Osteocyte (in vitro differentiated cells): Measurements from ENCODE around the gene SIM1. TPM values are rescaled to one million over a fixed set of nuclear protein-coding genes. Genes with fewer than 3 reads are reported as not detected.

Experiments used
- DNase-seq: peaks from one replicate; pipeline ENCODE4 v3.0.0; 2021; ENCODE audit warnings: mixed read lengths; ENCODE audit not compliant: unreplicated experiment; ENCODE audit errors: extremely low spot score
- H3K27ac Mint-ChIP-seq: one replicate; pipeline ENCODE4 v1.8.0; 2021; ENCODE audit warnings: mild to moderate bottlenecking, mixed read lengths; ENCODE audit not compliant: unreplicated experiment
- H3K27me3 Mint-ChIP-seq: one replicate; pipeline ENCODE4 v1.8.0; 2021; ENCODE audit warnings: mixed read lengths; ENCODE audit not compliant: unreplicated experiment
- H3K36me3 Mint-ChIP-seq: one replicate; pipeline ENCODE4 v1.8.0; 2021; ENCODE audit warnings: mixed read lengths; ENCODE audit not compliant: unreplicated experiment
- H3K4me1 Mint-ChIP-seq: one replicate; pipeline ENCODE4 v1.8.0; 2021; ENCODE audit warnings: mixed read lengths; ENCODE audit not compliant: unreplicated experiment
- H3K4me3 Mint-ChIP-seq: one replicate; pipeline ENCODE4 v1.8.0; 2021; ENCODE audit warnings: mild to moderate bottlenecking, moderate library complexity, mixed read lengths; ENCODE audit not compliant: unreplicated experiment
- H3K9me3 Mint-ChIP-seq: one replicate; pipeline ENCODE4 v1.8.0; 2021; ENCODE audit warnings: mixed read lengths; ENCODE audit not compliant: unreplicated experiment
- total RNA-seq: library from RNA; stranded (reverse); gene quantifications from 2 replicates; pipeline ENCODE4 v1.2.1, GENCODE V29; 2021
- TF ChIP-seq, protein P1 (sequence below): fragments of 200-600 bp; sonication (generic); IDR thresholded peaks from 2 replicates; pipeline ENCODE4 v1.5.0; 2021; ENCODE audit warnings: antibody characterized with exemption, mild to moderate bottlenecking, moderate library complexity

Gene SIM1
- total RNA-seq, 1 donor from 2014 or later = 2.6 TPM

DNA sequence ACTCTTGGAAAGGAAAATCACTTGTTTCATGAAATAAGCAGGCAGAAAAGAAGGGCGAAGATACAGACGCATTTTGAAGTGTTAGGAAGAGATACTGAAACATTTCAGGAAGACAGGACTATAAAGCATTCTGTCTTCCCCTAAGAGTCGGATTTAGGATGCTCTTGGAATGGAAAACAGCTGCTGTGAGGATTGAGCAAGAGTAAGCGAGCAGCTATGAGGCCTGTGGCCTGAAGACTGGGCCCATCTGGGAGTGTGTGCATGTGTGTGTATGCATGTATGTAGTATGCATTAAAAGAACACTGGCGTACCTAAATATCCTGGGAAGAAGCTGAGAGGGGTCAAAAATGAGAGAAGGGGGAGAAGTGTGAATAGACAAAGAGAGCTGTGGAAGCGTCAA lies 83.6 kb downstream of the SIM1 start:
- Mint-ChIP-seq H3K4me1 (peaks cover 19% of the 10 kb centered on the region), H3K36me3 (no peaks in the 10 kb centered on the region), H3K27me3 (no peaks in the 10 kb centered on the region), H3K4me3 (no peak overlapping the region), H3K9me3 (no peaks in the 10 kb centered on the region), H3K27ac (no peak overlapping the region)
- TF ChIP-seq, protein P1, sequence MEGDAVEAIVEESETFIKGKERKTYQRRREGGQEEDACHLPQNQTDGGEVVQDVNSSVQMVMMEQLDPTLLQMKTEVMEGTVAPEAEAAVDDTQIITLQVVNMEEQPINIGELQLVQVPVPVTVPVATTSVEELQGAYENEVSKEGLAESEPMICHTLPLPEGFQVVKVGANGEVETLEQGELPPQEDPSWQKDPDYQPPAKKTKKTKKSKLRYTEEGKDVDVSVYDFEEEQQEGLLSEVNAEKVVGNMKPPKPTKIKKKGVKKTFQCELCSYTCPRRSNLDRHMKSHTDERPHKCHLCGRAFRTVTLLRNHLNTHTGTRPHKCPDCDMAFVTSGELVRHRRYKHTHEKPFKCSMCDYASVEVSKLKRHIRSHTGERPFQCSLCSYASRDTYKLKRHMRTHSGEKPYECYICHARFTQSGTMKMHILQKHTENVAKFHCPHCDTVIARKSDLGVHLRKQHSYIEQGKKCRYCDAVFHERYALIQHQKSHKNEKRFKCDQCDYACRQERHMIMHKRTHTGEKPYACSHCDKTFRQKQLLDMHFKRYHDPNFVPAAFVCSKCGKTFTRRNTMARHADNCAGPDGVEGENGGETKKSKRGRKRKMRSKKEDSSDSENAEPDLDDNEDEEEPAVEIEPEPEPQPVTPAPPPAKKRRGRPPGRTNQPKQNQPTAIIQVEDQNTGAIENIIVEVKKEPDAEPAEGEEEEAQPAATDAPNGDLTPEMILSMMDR = no peak
- no peak for DNase-seq

DNA sequence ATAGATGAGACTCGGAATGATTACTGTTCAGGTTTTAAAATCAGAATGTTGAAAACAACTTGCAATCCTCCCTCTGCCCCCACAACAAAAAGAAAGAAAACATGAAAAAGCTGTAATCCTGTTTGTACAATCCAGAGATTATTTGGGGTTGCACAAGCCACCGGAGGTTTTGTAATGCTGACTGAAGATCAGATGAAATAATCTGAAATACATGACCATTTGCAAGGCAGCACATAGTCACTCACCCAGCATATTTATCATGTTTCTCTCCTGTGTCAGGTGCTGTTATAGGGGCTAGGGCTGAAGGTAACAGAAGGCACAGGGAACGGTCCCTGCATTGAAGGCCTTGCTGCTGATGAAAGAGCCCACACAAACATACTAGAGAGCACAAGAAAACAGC lies 85.3 kb downstream of the SIM1 start:
- Mint-ChIP-seq H3K27ac (no peak overlapping the region), H3K36me3 (no peaks in the 10 kb centered on the region), H3K9me3 (no peaks in the 10 kb centered on the region), H3K4me3 (no peak overlapping the region), H3K27me3 (no peaks in the 10 kb centered on the region), H3K4me1 (peaks cover 17% of the 10 kb centered on the region)
- TF ChIP-seq, protein P1 = no peak
- DNase-seq = no peak

DNA sequence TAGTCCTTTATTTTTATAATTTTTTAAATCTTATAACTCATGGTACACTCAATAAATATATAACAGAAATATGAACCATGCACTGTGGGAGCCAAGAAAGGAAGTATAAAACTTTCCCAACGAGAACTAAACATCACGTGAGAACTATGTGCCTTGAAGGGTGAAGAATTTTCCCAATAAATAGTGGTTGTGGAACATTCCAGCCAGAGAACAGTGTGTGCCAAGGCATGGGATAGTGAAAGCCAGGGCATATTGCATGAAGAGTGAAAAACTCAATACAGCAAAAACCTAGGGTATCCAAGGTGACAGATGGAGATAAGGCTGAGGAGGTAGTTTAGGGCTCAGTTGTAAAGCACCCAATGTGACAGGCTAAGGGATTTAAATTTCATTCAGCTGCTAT lies 86.1 kb downstream of the SIM1 start:
- H3K27me3 Mint-ChIP-seq = no peaks in the 10 kb centered on the region
- TF ChIP-seq, protein P1 = no peak
- no peak overlapping the region for H3K4me3 Mint-ChIP-seq
- H3K27ac Mint-ChIP-seq = no peak overlapping the region
- no peak for DNase-seq
- H3K9me3 Mint-ChIP-seq = no peaks in the 10 kb centered on the region
- H3K36me3 Mint-ChIP-seq = no peaks in the 10 kb centered on the region
- peaks cover 13% of the 10 kb centered on the region for H3K4me1 Mint-ChIP-seq

DNA sequence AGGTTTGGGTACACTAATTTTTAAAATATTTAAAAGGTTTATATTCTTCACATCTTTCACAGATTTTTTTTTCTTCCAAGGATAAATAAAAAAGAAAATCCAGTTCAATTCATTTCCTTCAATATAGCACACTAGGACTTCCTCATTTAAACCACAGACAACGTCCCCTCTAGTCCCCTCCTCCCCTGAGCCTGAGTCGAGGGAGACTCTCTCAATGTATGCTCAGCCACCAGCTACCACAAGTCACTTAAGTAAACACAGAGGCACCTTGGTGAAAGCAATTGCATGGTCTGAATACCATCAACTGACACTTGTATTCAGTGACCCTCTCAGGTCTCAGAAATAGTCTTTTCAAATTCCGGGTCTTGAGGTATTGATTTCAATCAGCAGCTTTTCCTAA lies 88.6 kb downstream of the SIM1 start:
- Mint-ChIP-seq H3K27me3 (no peaks in the 10 kb centered on the region), H3K27ac (no peak overlapping the region)

DNA sequence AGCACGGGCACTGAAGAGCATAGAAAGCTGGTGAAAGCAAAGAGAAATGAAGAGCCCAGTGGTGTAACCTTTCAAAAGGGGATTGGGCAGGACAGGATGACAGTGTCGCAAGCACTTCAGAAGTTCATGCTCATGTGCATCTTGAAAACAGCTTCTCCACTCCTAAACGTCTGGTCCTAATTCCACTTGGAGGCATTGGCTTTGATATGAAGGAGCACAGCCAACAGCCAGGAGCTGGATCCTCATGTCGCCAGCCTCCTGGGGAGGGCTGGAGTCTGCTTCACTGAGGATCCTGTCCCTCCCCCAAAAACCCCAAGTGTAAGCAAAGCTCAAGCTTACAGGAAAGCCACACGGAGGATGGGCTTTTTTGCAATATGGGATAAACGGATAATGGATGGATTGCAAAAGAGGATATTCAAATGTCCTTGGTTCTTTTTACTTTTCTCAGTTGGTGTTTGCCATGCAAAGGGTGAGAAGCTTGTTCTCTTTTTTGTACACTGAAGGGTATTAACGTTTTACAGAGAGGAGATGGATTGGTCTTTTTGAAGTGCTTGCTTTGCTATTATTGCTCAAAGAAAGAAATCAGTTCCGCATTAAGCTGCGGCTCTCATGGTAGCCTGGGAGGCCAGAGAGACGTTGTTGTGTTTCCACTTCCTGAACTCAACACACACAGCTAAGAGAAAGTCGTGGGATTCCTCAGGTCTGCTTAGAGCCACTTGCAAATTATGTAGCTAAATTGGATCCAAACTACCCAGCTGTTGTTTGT lies 92.2 kb downstream of the SIM1 start:
- Mint-ChIP-seq H3K4me3 (no peak overlapping the region), H3K4me1 (peaks cover 4% of the 10 kb centered on the region), H3K27ac (no peak overlapping the region), H3K36me3 (no peaks in the 10 kb centered on the region), H3K9me3 (no peaks in the 10 kb centered on the region), H3K27me3 (no peaks in the 10 kb centered on the region)
- TF ChIP-seq, protein P1 = no peak
- no peak for DNase-seq

More for the DNA sequence above, 88.6 kb downstream of the SIM1 start:
- H3K36me3 Mint-ChIP-seq = no peaks in the 10 kb centered on the region
- peaks cover 4% of the 10 kb centered on the region for H3K4me1 Mint-ChIP-seq
- TF ChIP-seq, protein P1 = no peak
- no peak overlapping the region for H3K4me3 Mint-ChIP-seq
- no peaks in the 10 kb centered on the region for H3K9me3 Mint-ChIP-seq
- no peak for DNase-seq
